Mononuclear cell (primary cell): ENCODE data around the gene THUMPD2. TPM values are rescaled to one million over a fixed set of nuclear protein-coding genes. Genes with fewer than 3 reads are reported as not detected.

Experiments used
- H3K27me3 ChIP-seq: 2 replicates; pipeline ENCODE4 v1.6.0; 2011; ENCODE audit warnings: low read length, control low read depth; ENCODE audit not compliant: insufficient read depth
- H3K4me1 ChIP-seq: 2 replicates; pipeline ENCODE4 v1.5.1; 2011; ENCODE audit warnings: mild to moderate bottlenecking, low read length, control low read depth; ENCODE audit not compliant: insufficient read depth
- H3K4me3 ChIP-seq: 2 replicates; pipeline ENCODE4 v1.5.1; 2011; ENCODE audit warnings: mild to moderate bottlenecking, low read length, moderate library complexity
- H3K9me3 ChIP-seq: 2 replicates; pipeline ENCODE4 v1.5.1; 2011; ENCODE audit warnings: low read depth, mild to moderate bottlenecking, control low read depth, low read length
- total RNA-seq: library from RNA; depleted of rRNA; stranded (reverse); fragments of >200 nt; gene quantifications from one replicate; pipeline ENCODE4 v1.2.3, GENCODE V29; 2012

THUMPD2 gene
- total RNA-seq, 1 donor, result 21.7 TPM

GRCh38 chr2:39686456-39686855, 92.6 kb downstream of the THUMPD2 start:
- no peaks in the 10 kb centered on the region for H3K4me1 ChIP-seq
- H3K9me3 ChIP-seq, result no peaks in the 10 kb centered on the region
- H3K27me3 ChIP-seq, result no peaks in the 10 kb centered on the region
- no peak overlapping the region for H3K4me3 ChIP-seq

Other genes with a start within 250 kb of the THUMPD2 start
- gene TMEM178A, start 113.3 kb downstream of the THUMPD2 start, total RNA-seq, result not detected